CD14-positive monocyte (primary cell): ENCODE measurements around the gene BHMT. TPM values are rescaled to one million over a fixed set of nuclear protein-coding genes. Genes with fewer than 3 reads are reported as not detected.

Experiments
- DNase-seq, 3 donors: peaks; one replicate each; pipeline ENCODE4 v3.0.0-alpha.2; 2011 to 2022
- H2AFZ ChIP-seq: 2 replicates; pipeline ENCODE4 v1.6.0; 2012; ENCODE audit warnings: mild to moderate bottlenecking, low read depth, low read length, inconsistent platforms; ENCODE audit not compliant: insufficient read depth, poor library complexity, severe bottlenecking
- H3K27ac ChIP-seq, 2 donors: 1 replicate in 1 of 2; 2 replicates in 1 of 2; pipeline ENCODE4 v1.5.1; 2012 to 2013; ENCODE audit warnings: low read length in 2 of 2, control low read depth in 1 of 2, inconsistent platforms in 1 of 2, low read depth in 1 of 2, mild to moderate bottlenecking in 1 of 2
- H3K27me3 ChIP-seq, 2 donors: one replicate each; pipeline versions ENCODE4 v1.6.0 to v1.6.1; 2011 to 2013; ENCODE audit warnings: low read length in 2 of 2; ENCODE audit not compliant: control insufficient read depth in 2 of 2, insufficient read depth in 2 of 2
- H3K36me3 ChIP-seq, 2 donors: replicated peaks in 1 of 2; 1 replicate in 1 of 2; 2 replicates in 1 of 2; pipeline versions ENCODE4 v1.5.1 to v1.6.1; 2012 to 2013; ENCODE audit warnings: low read length in 2 of 2, control low read depth in 1 of 2, inconsistent platforms in 1 of 2, mild to moderate bottlenecking in 1 of 2; ENCODE audit not compliant: insufficient read depth in 2 of 2, control insufficient read depth in 1 of 2
- H3K4me1 ChIP-seq, 2 donors: 1 replicate in 1 of 2; 2 replicates in 1 of 2; pipeline versions ENCODE4 v1.5.1 to v1.6.1; 2012 to 2013; ENCODE audit warnings: low read length in 2 of 2, control low read depth in 1 of 2, inconsistent platforms in 1 of 2, mild to moderate bottlenecking in 1 of 2, moderate library complexity in 1 of 2; ENCODE audit not compliant: insufficient read depth in 2 of 2, control insufficient read depth in 1 of 2
- H3K4me2 ChIP-seq: replicated peaks from 2 replicates; pipeline ENCODE3; 2012; ENCODE audit warnings: low read length, moderate library complexity, mild to moderate bottlenecking; ENCODE audit not compliant: poor library complexity, severe bottlenecking; ENCODE audit errors: extremely low read depth
- H3K4me3 ChIP-seq, 3 experiments: fragments of 200-600 bp in 1 of 3; sonication (generic) in 1 of 3; replicated peaks in 1 of 3; 1 replicate in 2 of 3; 2 replicates in 1 of 3; pipeline ENCODE4 v1.5.1; 2011 to 2013; ENCODE audit warnings: low read length in 3 of 3, mild to moderate bottlenecking in 3 of 3, control low read depth in 2 of 3, low read depth in 2 of 3, inconsistent platforms in 1 of 3, moderate library complexity in 1 of 3
- H3K79me2 ChIP-seq: 2 replicates; pipeline ENCODE4 v1.6.0; 2012; ENCODE audit warnings: mild to moderate bottlenecking, control low read depth, inconsistent platforms, low read length, moderate library complexity; ENCODE audit not compliant: insufficient read depth
- H3K9ac ChIP-seq: 2 replicates; pipeline ENCODE4 v1.6.0; 2017; ENCODE audit warnings: low read length, mild to moderate bottlenecking; ENCODE audit not compliant: insufficient read depth, poor library complexity, severe bottlenecking
- H3K9me3 ChIP-seq, 2 donors: replicated peaks in 1 of 2; 1 replicate in 1 of 2; 2 replicates in 1 of 2; pipeline versions ENCODE4 v1.5.1 to v1.6.1; 2012 to 2013; ENCODE audit warnings: low read length in 2 of 2, control low read depth in 1 of 2; ENCODE audit not compliant: control insufficient read depth in 1 of 2, insufficient read depth in 1 of 2
- H4K20me1 ChIP-seq: 2 replicates; pipeline ENCODE4 v1.6.0; 2012; ENCODE audit warnings: mild to moderate bottlenecking, low read length, control low read depth, moderate library complexity; ENCODE audit not compliant: insufficient read depth
- H3K27ac Mint-ChIP-seq, 7 donors: one replicate each; pipeline ENCODE4 v1.8.0; 2020; ENCODE audit warnings: mild to moderate bottlenecking in 7 of 7, mixed read lengths in 7 of 7, moderate library complexity in 6 of 7, inconsistent platforms in 2 of 7
- H3K27me3 Mint-ChIP-seq, 3 donors: one replicate each; pipeline ENCODE4 v1.8.0; 2021 to 2022; ENCODE audit warnings: low read depth in 3 of 3, mild to moderate bottlenecking in 3 of 3, mixed read lengths in 3 of 3, moderate library complexity in 3 of 3, inconsistent platforms in 1 of 3
- H3K36me3 Mint-ChIP-seq, 2 donors: one replicate each; pipeline ENCODE4 v1.8.0; 2020; ENCODE audit warnings: mixed read lengths in 2 of 2, inconsistent platforms in 1 of 2, mild to moderate bottlenecking in 1 of 2
- H3K4me1 Mint-ChIP-seq: one replicate; pipeline ENCODE4 v1.8.0; 2020; ENCODE audit warnings: mild to moderate bottlenecking, mixed read lengths
- H3K4me3 Mint-ChIP-seq, 2 donors: one replicate each; pipeline ENCODE4 v1.8.0; 2020; ENCODE audit warnings: mild to moderate bottlenecking in 2 of 2, mixed read lengths in 2 of 2, moderate library complexity in 1 of 2
- H3K9me3 Mint-ChIP-seq, 7 donors: one replicate each; pipeline ENCODE4 v1.8.0; 2020 to 2022; ENCODE audit warnings: mixed read lengths in 7 of 7, mild to moderate bottlenecking in 6 of 7, moderate library complexity in 6 of 7, inconsistent platforms in 2 of 7
- CTCF ChIP-seq: fragments of 200-600 bp; IDR thresholded peaks from one replicate; pipeline ENCODE4 v1.8.0; 2022; ENCODE audit warnings: antibody characterized with exemption, mild to moderate bottlenecking
- WGBS: methylation state at CpG from one replicate; pipeline ENCODE4 v1.1.5; 2013; ENCODE audit warnings: missing lambda C conversion rate; ENCODE audit not compliant: insufficient coverage; 5-methylcytosine and 5-hydroxymethylcytosine counted together
- intact Hi-C, 2 donors: fragments of 100-400 bp; cut with micrococcal nuclease; formaldehyde crosslinking; loops; one replicate each; pipeline versions ENCODE4 v1.15.0 to v1.15.1; 2023
- polyA plus RNA-seq, 3 donors: library from polyadenylated mRNA; depleted of rRNA in 1 of 3; unstranded in 2 of 3; stranded (reverse) in 1 of 3; fragments of 300-500 nt in 2 of 3; fragments of >200 nt in 1 of 3; fragmentation: Illumina TruSeq in 2 of 3; gene quantifications; 1 replicate in 2 of 3; 2 replicates in 1 of 3; pipeline ENCODE4 v1.2.3, GENCODE V29; 2012 to 2021

BHMT gene
- polyA plus RNA-seq, 3 donors: not detected

GRCh38 chr5:79076819-79077218, 34.8 kb upstream of the BHMT start:
- H3K4me3 Mint-ChIP-seq: no peak overlapping the region
- Histone ChIP-seq H3K9me3 (peaks cover 0 to 2% of the 10 kb centered on the region in 2 donors), H3K27me3 (no peaks in the 10 kb centered on the region), H3K79me2 (no peaks in the 10 kb centered on the region), H3K9ac (no peak overlapping the region), H3K36me3 (no peaks in the 10 kb centered on the region), H3K4me2 (no peak overlapping the region), H3K4me1 (no peaks in the 10 kb centered on the region), H2AFZ (no peak overlapping the region), H3K4me3 (no peak overlapping the region), H4K20me1 (no peaks in the 10 kb centered on the region), H3K27ac (no peak overlapping the region)
- intact Hi-C loops: no loop called here
- no peaks in the 10 kb centered on the region for H3K36me3 Mint-ChIP-seq
- WGBS: no CpG with 5 or more reads among the region's 4 CpGs
- no peak for DNase-seq
- peaks cover 0 to 4% (median 3%) of the 10 kb centered on the region in 3 donors for H3K27me3 Mint-ChIP-seq
- H3K9me3 Mint-ChIP-seq: peaks cover 0 to 8% (median 3%) of the 10 kb centered on the region in 7 donors
- no peaks in the 10 kb centered on the region for H3K4me1 Mint-ChIP-seq
- no peak overlapping the region for H3K27ac Mint-ChIP-seq
- no peak for TF ChIP-seq CTCF

GRCh38 chr5:79077680-79078365, 33.8 kb upstream of the BHMT start:
- Mint-ChIP-seq H3K9me3 (peaks cover 0 to 6% (median 3%) of the 10 kb centered on the region in 7 donors), H3K4me1 (no peaks in the 10 kb centered on the region), H3K27ac (no peak overlapping the region), H3K27me3 (peaks cover 0 to 3% (median 2%) of the 10 kb centered on the region in 3 donors), H3K36me3 (no peaks in the 10 kb centered on the region), H3K4me3 (no peak overlapping the region)
- Histone ChIP-seq H3K4me1 (no peaks in the 10 kb centered on the region), H3K4me3 (no peak overlapping the region), H3K79me2 (no peaks in the 10 kb centered on the region), H3K27ac (no peak overlapping the region), H3K27me3 (no peaks in the 10 kb centered on the region), H3K9ac (no peak overlapping the region), H4K20me1 (no peaks in the 10 kb centered on the region), H3K4me2 (no peak overlapping the region), H3K9me3 (peaks cover 0 to 2% of the 10 kb centered on the region in 2 donors), H3K36me3 (no peaks in the 10 kb centered on the region), H2AFZ (no peak overlapping the region)
- no peak for TF ChIP-seq CTCF
- intact Hi-C loops: no loop called here
- 20% methylated on average over 1 of the region's 3 CpGs for WGBS
- DNase-seq: no peak
